Upper lobe of left lung (tissue), 6 donors: ENCODE measurements around the gene ANKRD62. TPM values are rescaled to one million over a fixed set of nuclear protein-coding genes. Genes with fewer than 3 reads are reported as not detected.
"Not testable (repeated sequence)": the region's sequence is repeated elsewhere in the genome, so short reads cannot be mapped to it uniquely, and the experiment has no call there.

Experiments used
- ATAC-seq, 2 donors: fragments of 200-7000 bp; cut with Tn5 transposase; one replicate each; pipeline ENCODE4 v1.9.1; 2022; ENCODE audit warnings: mild to moderate bottlenecking in 2 of 2, moderate library complexity in 2 of 2; ENCODE audit not compliant: low FRiP score in 2 of 2
- DNase-seq, 2 donors: peaks; one replicate each; pipeline ENCODE4 v3.0.0-alpha.2; 2019 to 2020
- H3K27ac ChIP-seq, 4 donors: fragments of 200-600 bp; sonication (generic); one replicate each; pipeline ENCODE4 v1.5.1; 2016 to 2019
- H3K27me3 ChIP-seq, 4 donors: fragments of 200-600 bp; sonication (generic); one replicate each; pipeline ENCODE4 v1.5.1; 2017 to 2019
- H3K36me3 ChIP-seq, 4 donors: fragments of 200-600 bp; sonication (generic); one replicate each; pipeline ENCODE4 v1.5.1; 2016 to 2019
- H3K4me1 ChIP-seq, 4 donors: fragments of 200-600 bp; sonication (generic); one replicate each; pipeline ENCODE4 v1.5.1; 2018 to 2019
- H3K4me3 ChIP-seq, 4 donors: fragments of 200-600 bp; sonication (generic); one replicate each; pipeline ENCODE4 v1.5.1; 2017 to 2019; ENCODE audit warnings: mild to moderate bottlenecking in 2 of 4, moderate library complexity in 1 of 4
- H3K9me3 ChIP-seq, 4 donors: fragments of 200-600 bp; sonication (generic); one replicate each; pipeline ENCODE4 v1.5.1; 2018 to 2019
- EP300 ChIP-seq, 4 donors: sonication (generic); formaldehyde crosslinking; IDR thresholded peaks; one replicate each; pipeline ENCODE4 v1.5.1; 2017; ENCODE audit warnings: antibody characterized with exemption in 4 of 4, control low read depth in 2 of 4
- POLR2A ChIP-seq, 4 donors: fragments of 450-650 bp; IDR thresholded peaks; one replicate each; pipeline ENCODE4 v1.5.1; 2016 to 2017; ENCODE audit warnings: antibody characterized with exemption in 4 of 4, mild to moderate bottlenecking in 2 of 4
- POLR2AphosphoS5 ChIP-seq, 2 donors: sonication (generic); formaldehyde crosslinking; IDR thresholded peaks; one replicate each; pipeline ENCODE4 v1.5.1; 2017; ENCODE audit warnings: antibody characterized with exemption in 2 of 2
- WGBS, 2 donors: methylation state at CpG; one replicate each; pipeline ENCODE4 v1.1.5; 2017 to 2018; 5-methylcytosine and 5-hydroxymethylcytosine counted together
- total RNA-seq, 6 donors: library from RNA; depleted of rRNA in 4 of 6; stranded (reverse); fragments of >200 nt in 4 of 6; gene quantifications; one replicate each; pipeline versions ENCODE4 v1.1.0 to v1.2.1, GENCODE V29; 2016 to 2021
- TF ChIP-seq, protein P1 (sequence below), 6 experiments: fragments of 450-650 bp in 4 of 6; fragments of 200-600 bp in 2 of 6; sonication (generic) in 2 of 6; IDR thresholded peaks; one replicate each; pipeline ENCODE4 v1.5.1; 2016 to 2019; ENCODE audit warnings: antibody characterized with exemption in 6 of 6
- donor health status: DM: no; HTN: no; CAD: no; lungs with moderate emphysema.
- donor health status: DM: no; HTN: yes; CAD: no; lungs with severe emphysema.

ANKRD62 gene
- total RNA-seq, 6 donors from 2014 or later, result 0.30 to 6.3 (median 0.40) TPM; not detected in 3

DNA sequence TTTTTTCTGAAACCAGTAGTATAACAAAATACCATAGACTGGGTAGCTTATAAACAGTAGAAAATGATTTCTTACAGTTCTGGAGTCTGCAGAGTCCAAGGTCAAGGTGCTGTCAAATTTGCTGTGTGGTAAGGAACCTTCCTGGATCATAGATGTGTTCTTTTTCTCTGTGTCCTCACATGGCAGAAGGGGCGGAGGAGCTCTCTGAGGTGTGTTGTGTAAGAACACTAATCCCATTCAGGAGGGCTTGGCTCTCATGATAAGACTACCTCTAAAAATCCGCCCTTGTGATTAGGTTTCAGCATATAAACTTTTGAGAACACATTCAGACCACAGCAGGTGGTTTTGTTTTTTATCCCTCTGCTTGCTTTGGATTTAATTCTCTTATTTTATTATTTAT, 25.7 kb downstream of the ANKRD62 start:
- no peaks in the 10 kb centered on the region for H3K9me3 ChIP-seq
- ATAC-seq, result no peak
- 78 to 86% methylated on average over 2 of the region's 2 CpGs for WGBS, 2 donors

DNA sequence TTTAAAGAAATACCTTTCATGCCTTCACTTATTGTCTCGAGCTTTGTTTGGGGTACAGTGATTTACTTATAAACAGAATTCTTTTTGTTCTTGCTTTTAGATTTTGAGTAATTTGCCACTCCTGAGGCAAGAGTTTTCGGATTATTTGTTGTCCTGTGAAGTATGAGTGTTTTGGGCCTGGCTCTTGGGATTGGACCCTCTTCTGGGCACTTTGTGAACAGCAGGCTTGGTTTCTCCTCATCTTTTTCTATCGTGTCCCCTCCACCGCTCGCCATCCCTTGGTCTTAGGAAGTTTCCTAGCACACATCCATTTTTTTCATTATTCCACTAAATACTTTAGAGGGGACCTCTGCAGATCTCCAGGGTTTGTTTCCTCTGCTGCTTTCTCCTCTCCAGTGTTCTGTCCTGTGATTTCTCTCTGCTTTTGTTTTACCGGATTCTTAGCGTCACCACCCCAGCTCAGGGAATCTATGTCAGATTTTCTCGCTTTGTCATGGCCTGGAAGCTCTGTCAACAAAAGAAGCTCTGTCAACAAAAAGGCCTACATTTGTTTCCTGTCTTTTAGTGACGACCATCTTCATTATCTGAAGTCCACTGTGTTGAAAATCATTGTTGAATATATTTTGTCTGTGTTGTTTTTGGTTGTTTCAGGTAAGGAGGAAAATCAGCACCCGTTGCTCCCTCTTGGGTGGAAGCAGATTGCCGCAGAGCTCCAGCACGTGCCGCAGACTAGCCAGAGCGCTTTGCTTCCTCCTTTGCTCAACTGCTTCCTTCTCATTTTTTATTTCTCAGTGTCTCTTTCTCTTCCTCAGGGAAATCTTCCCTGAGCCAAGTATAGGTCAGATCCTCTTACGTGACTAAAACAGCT, 27.8 kb downstream of the ANKRD62 start:
- no peak overlapping the region for H3K4me3 ChIP-seq
- TF ChIP-seq EP300 (IDR thresholded peaks at IDR 0.05), result no peak
- TF ChIP-seq POLR2AphosphoS5 (IDR thresholded peaks at IDR 0.05), result no peak
- TF ChIP-seq POLR2A (IDR thresholded peaks at IDR 0.05), result no peak
- TF ChIP-seq, protein P1, sequence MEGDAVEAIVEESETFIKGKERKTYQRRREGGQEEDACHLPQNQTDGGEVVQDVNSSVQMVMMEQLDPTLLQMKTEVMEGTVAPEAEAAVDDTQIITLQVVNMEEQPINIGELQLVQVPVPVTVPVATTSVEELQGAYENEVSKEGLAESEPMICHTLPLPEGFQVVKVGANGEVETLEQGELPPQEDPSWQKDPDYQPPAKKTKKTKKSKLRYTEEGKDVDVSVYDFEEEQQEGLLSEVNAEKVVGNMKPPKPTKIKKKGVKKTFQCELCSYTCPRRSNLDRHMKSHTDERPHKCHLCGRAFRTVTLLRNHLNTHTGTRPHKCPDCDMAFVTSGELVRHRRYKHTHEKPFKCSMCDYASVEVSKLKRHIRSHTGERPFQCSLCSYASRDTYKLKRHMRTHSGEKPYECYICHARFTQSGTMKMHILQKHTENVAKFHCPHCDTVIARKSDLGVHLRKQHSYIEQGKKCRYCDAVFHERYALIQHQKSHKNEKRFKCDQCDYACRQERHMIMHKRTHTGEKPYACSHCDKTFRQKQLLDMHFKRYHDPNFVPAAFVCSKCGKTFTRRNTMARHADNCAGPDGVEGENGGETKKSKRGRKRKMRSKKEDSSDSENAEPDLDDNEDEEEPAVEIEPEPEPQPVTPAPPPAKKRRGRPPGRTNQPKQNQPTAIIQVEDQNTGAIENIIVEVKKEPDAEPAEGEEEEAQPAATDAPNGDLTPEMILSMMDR (IDR thresholded peaks at IDR 0.05), result no peak
- no peak overlapping the region for H3K27ac ChIP-seq
- DNase-seq, result no peak
- WGBS, 2 donors, result 54 to 67% methylated on average over 15 of the region's 15 CpGs
- H3K4me1 ChIP-seq, result no peaks in the 10 kb centered on the region
- no peak for ATAC-seq
- H3K36me3 ChIP-seq, result no peaks in the 10 kb centered on the region
- H3K9me3 ChIP-seq, result no peaks in the 10 kb centered on the region
- no peaks in the 10 kb centered on the region for H3K27me3 ChIP-seq

More for the DNA sequence above, 25.7 kb downstream of the ANKRD62 start:
- Histone ChIP-seq H3K27me3 (no peaks in the 10 kb centered on the region), H3K36me3 (no peaks in the 10 kb centered on the region), H3K4me1 (no peaks in the 10 kb centered on the region), H3K4me3 (no peak overlapping the region), H3K27ac (no peak overlapping the region)
- TF ChIP-seq POLR2A (IDR thresholded peaks at IDR 0.05) (no peak), EP300 (IDR thresholded peaks at IDR 0.05) (no peak), POLR2AphosphoS5 (IDR thresholded peaks at IDR 0.05) (no peak)
- TF ChIP-seq, protein P1 (IDR thresholded peaks at IDR 0.05), result no peak
- DNase-seq, result no peak

DNA sequence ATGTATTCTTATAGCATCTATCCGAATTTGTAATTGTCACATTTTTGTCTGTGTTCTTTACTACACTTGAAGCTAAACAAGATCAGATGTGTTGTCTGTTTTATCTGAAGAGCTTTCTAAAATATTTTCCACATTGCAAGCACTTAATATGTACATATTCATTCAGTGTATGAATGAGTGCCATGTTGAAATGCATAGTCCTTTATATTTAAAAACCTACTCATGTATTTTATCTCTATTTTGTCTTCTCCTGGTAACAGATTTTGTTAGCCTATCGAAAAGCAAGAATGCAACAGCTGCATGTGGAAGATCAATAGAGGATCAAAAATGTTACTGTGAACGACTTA, 28.4 kb downstream of the ANKRD62 start:
- ATAC-seq, H3K9me3 ChIP-seq, H3K36me3 ChIP-seq, H3K4me1 ChIP-seq, DNase-seq, H3K27me3 ChIP-seq, H3K27ac ChIP-seq, H3K4me3 ChIP-seq: not testable (repeated sequence)
- 81 to 90% methylated on average over 3 of the region's 3 CpGs for WGBS, 2 donors

DNA sequence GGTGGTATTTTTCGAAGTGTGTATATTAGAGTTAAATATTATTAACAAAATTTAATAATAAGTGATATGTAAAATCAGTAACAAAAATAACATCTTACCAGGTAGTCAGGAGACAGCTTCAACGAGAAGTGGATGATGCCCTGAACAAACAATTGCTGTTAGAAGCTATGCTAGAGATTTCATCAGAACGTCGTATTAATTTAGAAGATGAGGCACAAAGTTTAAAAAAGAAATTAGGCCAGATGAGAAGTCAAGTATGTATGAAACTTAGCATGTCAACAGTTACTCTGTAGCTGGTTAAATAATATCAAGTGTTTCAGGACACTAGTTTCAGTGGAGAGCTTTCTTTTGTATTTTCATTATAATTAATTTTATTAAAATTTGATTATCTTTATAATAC, 34.0 kb downstream of the ANKRD62 start:
- not testable (repeated sequence) for H3K27me3 ChIP-seq, H3K27ac ChIP-seq, DNase-seq, ATAC-seq, H3K4me1 ChIP-seq, H3K9me3 ChIP-seq, H3K4me3 ChIP-seq, H3K36me3 ChIP-seq
- WGBS, 2 donors, result 71 to 77% methylated on average over 4 of the region's 4 CpGs

DNA sequence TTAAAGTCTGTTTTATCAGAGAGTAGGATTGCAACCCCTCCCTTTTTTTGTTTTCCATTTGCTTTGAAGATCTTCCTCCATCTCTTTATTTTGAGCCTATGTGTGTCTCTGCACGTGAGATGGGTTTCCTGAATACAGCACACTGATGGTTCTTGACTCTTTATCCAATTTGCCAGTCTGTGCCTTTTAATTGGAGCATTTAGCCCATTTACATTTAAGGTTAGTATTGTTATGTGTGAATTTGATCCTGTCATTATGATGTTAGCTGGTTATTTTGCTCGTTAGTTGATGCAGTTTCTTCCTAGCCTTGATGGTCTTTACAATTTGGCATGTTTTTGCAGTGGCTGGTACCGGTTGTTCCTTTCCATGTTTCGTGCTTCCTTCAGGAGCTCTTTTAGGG, 45.2 kb downstream of the ANKRD62 start:
- not testable (repeated sequence) for H3K4me3 ChIP-seq, H3K27ac ChIP-seq, H3K36me3 ChIP-seq, H3K4me1 ChIP-seq, DNase-seq, ATAC-seq, H3K27me3 ChIP-seq, H3K9me3 ChIP-seq
- 71 to 80% methylated on average over 4 of the region's 4 CpGs for WGBS, 2 donors

DNA sequence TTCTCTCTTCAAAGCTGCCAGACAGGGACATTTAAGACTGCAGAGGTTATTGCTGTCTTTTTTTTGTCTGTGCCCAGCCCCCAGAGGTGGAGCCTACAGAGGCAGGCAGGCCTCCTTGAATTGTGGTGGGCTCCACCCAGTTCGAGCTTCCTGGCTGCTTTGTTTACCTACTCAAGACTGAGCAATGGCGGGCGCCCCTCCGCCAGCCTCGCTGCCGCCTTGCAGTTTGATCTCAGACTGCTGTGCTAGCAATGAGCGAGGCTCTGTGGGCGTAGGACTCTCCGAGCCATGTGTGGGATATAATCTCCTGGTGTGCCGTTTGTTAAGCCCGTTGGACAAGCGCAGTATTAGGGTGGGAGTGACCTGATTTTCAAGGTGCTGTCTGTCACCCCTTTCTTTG, 47.2 kb downstream of the ANKRD62 start:
- not testable (repeated sequence) for H3K4me1 ChIP-seq, H3K4me3 ChIP-seq, ATAC-seq, H3K27me3 ChIP-seq, H3K27ac ChIP-seq, H3K9me3 ChIP-seq, H3K36me3 ChIP-seq
- DNase-seq, result peak in 1 of 2 donors; percentile 50
- WGBS, 2 donors, result 90 to 93% methylated on average over 11 to 12 of the region's 12 CpGs

DNA sequence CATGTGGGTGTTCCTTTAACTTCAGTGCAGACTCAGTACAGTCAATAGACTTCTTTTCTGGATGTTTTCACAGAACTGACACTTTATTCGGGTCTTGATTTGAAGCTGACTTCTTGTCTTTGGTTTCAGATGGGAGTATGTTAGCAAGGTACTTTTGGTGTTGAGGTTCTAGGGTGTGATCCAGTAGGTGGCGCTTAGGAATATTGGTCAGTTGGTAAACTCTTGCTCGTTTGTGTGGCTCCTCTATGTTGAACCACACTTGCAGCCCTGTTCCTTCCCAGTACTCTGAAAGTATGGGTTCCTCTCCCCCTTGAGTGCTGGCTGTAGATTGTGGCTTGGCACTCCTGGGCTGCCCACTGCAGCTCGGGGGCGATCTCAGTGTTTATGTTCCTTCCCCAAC, 48.1 kb downstream of the ANKRD62 start:
- H3K27me3 ChIP-seq, H3K4me3 ChIP-seq, DNase-seq, H3K9me3 ChIP-seq, H3K36me3 ChIP-seq, H3K4me1 ChIP-seq, ATAC-seq, H3K27ac ChIP-seq: not testable (repeated sequence)
- WGBS, 2 donors, result no CpG with 5 or more reads among the region's 5 CpGs

DNA sequence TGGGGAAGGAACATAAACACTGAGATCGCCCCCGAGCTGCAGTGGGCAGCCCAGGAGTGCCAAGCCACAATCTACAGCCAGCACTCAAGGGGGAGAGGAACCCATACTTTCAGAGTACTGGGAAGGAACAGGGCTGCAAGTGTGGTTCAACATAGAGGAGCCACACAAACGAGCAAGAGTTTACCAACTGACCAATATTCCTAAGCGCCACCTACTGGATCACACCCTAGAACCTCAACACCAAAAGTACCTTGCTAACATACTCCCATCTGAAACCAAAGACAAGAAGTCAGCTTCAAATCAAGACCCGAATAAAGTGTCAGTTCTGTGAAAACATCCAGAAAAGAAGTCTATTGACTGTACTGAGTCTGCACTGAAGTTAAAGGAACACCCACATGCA, 55.8 kb downstream of the ANKRD62 start:
- WGBS, 2 donors, result no CpG with 5 or more reads among the region's 5 CpGs
- ATAC-seq, DNase-seq: not testable (repeated sequence)

More for the DNA sequence above, 55.8 kb downstream of the ANKRD62 start:
- not testable (repeated sequence) for H3K27ac ChIP-seq, H3K4me3 ChIP-seq, H3K9me3 ChIP-seq, H3K27me3 ChIP-seq, H3K4me1 ChIP-seq, H3K36me3 ChIP-seq
